ENCODE results near the gene DNAH2. TPM values are rescaled to one million over a fixed set of nuclear protein-coding genes. Genes with fewer than 3 reads are reported as not detected.

The DNAH2 gene
- total RNA-seq, 1 experiment from 2014 or later: 0.13 TPM

GRCh38 chr17:7854078-7854777 is 136.7 kb downstream of the DNAH2 start:
- TF ChIP-seq TCF7L2 (IDR thresholded peaks at IDR 0.05; ENCODE audit: low read depth, low read length) (no peak), REST (IDR thresholded peaks at IDR 0.05; ENCODE audit: insufficient read depth in 1 of 2, low read depth in 2 of 2, low read length in 1 of 2) (no peak), POLR2AphosphoS5 (IDR thresholded peaks at IDR 0.05; ENCODE audit: low read depth, low read length) (no peak), SIN3A (IDR thresholded peaks at IDR 0.05; ENCODE audit: borderline replicate concordance, insufficient read depth, low read depth, low read length) (no peak), CTCF (IDR thresholded peaks at IDR 0.05) (no peak)
- H3K27me3 ChIP-seq (ENCODE audit: control insufficient read depth, insufficient read depth, low read length): no peaks in the 10 kb centered on the region
- BruUV-seq (replicated peaks): no TSS peak
- no peaks in the 10 kb centered on the region for H3K9me3 ChIP-seq (ENCODE audit: control insufficient read depth, insufficient read depth, low read depth, low read length)
- intact Hi-C loops (cut with micrococcal nuclease; ENCODE audit: unreplicated experiment) (loop anchor here (10.0 kb wide), 1 partner anchor 109 kb away; no protein-coding TSS in a partner anchor), in situ Hi-C loops (cut with HindIII; ENCODE audit: low pct_unique_long_range_greater_than_20kb, low sequenced_read_pairs) (no loop called here)
- no peak for ATAC-seq
- ChIA-PET POLR2A (no interaction called here), CTCF (no interaction called here)
- H3K4me3 ChIP-seq (ENCODE audit: low read depth in 2 of 2, low read length in 2 of 2): no peak overlapping the region
- peaks cover 12% of the 10 kb centered on the region for H3K4me1 ChIP-seq (ENCODE audit: control insufficient read depth, insufficient read depth, low read length)
- H3K27ac ChIP-seq (ENCODE audit: low read length): no peak overlapping the region
- H3K36me3 ChIP-seq (ENCODE audit: control insufficient read depth, insufficient read depth, low read length): peaks cover 5% of the 10 kb centered on the region; the same call in 1 of the 2 replicates
- DNase-seq (ENCODE audit: low read depth, low spot score): no peak

DNA sequence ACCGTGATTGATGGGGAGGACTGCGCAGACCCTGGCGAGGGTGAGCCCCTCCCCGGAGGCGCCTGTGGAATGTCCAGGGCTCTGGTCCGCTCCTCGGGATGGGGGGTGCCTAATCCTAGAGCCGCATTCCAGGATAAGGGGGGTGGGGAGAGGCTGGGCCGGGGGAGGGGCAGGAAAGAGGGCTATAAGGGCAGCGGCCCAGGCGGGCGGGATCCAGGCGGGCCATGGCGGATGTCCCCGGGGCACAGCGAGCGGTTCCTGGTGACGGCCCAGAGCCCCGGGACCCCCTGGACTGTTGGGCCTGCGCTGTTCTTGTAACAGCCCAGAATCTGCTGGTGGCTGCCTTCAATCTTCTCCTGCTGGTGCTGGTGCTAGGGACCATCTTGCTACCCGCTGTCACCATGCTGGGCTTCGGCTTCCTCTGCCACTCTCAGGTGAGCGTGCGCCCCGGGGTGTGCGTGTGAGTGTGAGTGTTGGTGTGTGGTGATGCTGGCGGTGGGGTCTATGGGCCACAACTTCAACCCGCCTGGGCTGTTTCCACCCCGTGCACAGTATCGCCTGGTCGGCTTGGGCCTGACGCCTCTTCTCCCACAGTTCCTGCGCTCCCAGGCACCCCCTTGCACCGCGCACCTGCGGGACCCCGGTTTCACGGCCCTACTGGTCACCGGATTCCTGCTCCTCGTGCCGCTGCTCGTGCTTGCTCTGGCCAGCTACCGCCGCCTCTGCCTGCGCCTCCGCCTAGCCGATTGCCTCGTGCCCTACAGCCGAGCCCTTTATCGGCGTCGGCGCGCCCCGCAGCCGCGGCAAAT is 137.5 kb downstream of the DNAH2 start, which contains the start of gene TMEM88:
Gene TMEM88 (plus strand): TSS at position 216 of the 809 bp plus-strand sequence. CDS start 9 bp downstream, at position 225.
- Histone ChIP-seq H3K27me3 (ENCODE audit: control insufficient read depth, insufficient read depth, low read length) (no peaks in the 10 kb centered on the region), H3K4me1 (ENCODE audit: control insufficient read depth, insufficient read depth, low read length) (peaks cover 14% of the 10 kb centered on the region), H3K4me3 (ENCODE audit: low read depth in 2 of 2, low read length in 2 of 2) (peak within 1 kb of the TSS; percentile 74 to 79), H3K27ac (ENCODE audit: low read length) (peak within 1 kb of the TSS; percentile 97), H3K36me3 (ENCODE audit: control insufficient read depth, insufficient read depth, low read length) (peaks cover 5% of the 10 kb centered on the region; the same call in 1 of the 2 replicates), H3K9me3 (ENCODE audit: control insufficient read depth, insufficient read depth, low read depth, low read length) (no peaks in the 10 kb centered on the region)
- ATAC-seq: no peak
- CTCF ChIA-PET: interaction anchor here (0.6 kb wide), 1 partner anchor 113 kb away, joined by 10 read pairs; no protein-coding TSS in a partner anchor
- DNase-seq (ENCODE audit: low read depth, low spot score): no peak
- in situ Hi-C loops (cut with HindIII; ENCODE audit: low pct_unique_long_range_greater_than_20kb, low sequenced_read_pairs): no loop called here
- no TSS peak for BruUV-seq (replicated peaks)
- intact Hi-C loops (cut with micrococcal nuclease; ENCODE audit: unreplicated experiment): loop anchor here (10.0 kb wide), 1 partner anchor 110 kb away; no protein-coding TSS in a partner anchor
- POLR2A ChIA-PET: interaction anchor here (0.6 kb wide), 1 partner anchor 256 kb away, joined by 10 read pairs; no protein-coding TSS in a partner anchor
- no peak for TF ChIP-seq CTCF (IDR thresholded peaks at IDR 0.05)
- TF ChIP-seq POLR2AphosphoS5 (IDR thresholded peaks at IDR 0.05; ENCODE audit: low read depth, low read length): no peak
- no peak for TF ChIP-seq TCF7L2 (IDR thresholded peaks at IDR 0.05; ENCODE audit: low read depth, low read length)
- TF ChIP-seq REST (IDR thresholded peaks at IDR 0.05; ENCODE audit: insufficient read depth in 1 of 2, low read depth in 2 of 2, low read length in 1 of 2): no peak
- no peak for TF ChIP-seq SIN3A (IDR thresholded peaks at IDR 0.05; ENCODE audit: borderline replicate concordance, insufficient read depth, low read depth, low read length)
